K562 (cell line): ENCODE results near the gene CMBL. TPM values are rescaled to one million over a fixed set of nuclear protein-coding genes. Genes with fewer than 3 reads are reported as not detected.
A peak's percentile ranks its signal among the peaks of the same experiment; 100 is the strongest.

Experiments
- BRD9 ChIP-seq: fragments of 450-650 bp; IDR thresholded peaks from 2 replicates; pipeline ENCODE4 v1.6.1; 2018; ENCODE audit warnings: low read depth; ENCODE audit not compliant: partially characterized antibody
- CC2D1A ChIP-seq: fragments of 450-650 bp; IDR thresholded peaks from 2 replicates; pipeline ENCODE4 v1.6.1; 2017; ENCODE audit warnings: mild to moderate bottlenecking
- CHD1 ChIP-seq: fragments of 200-600 bp; sonication (generic); IDR thresholded peaks from one replicate; pipeline ENCODE4 v1.6.1; 2012; ENCODE audit warnings: mild to moderate bottlenecking, moderate library complexity, low read length, inconsistent platforms
- EHMT2 ChIP-seq: fragments of 450-650 bp; IDR thresholded peaks from 2 replicates; pipeline ENCODE4 v1.6.1; 2018; ENCODE audit warnings: antibody characterized with exemption
- FOXK1 ChIP-seq: sonication (generic); formaldehyde crosslinking; IDR thresholded peaks from 2 replicates; pipeline ENCODE4 v1.8.0; 2022; ENCODE audit warnings: missing genetic modification reagents, mild to moderate bottlenecking, borderline replicate concordance
- HNRNPUL1 ChIP-seq: fragments of 200-400 bp; formaldehyde crosslinking; IDR thresholded peaks from 2 replicates; pipeline ENCODE4 v1.6.1; 2017; ENCODE audit warnings: low read length
- MXI1 ChIP-seq: IDR thresholded peaks from 2 replicates; pipeline ENCODE4 v1.6.1; 2011; ENCODE audit warnings: low read depth, mild to moderate bottlenecking, improper control_type of control experiment, low read length
- PHF20 ChIP-seq: fragments of 450-650 bp; IDR thresholded peaks from 2 replicates; pipeline ENCODE4 v1.6.1; 2018; ENCODE audit not compliant: partially characterized antibody
- RBFOX2 ChIP-seq: fragments of 200-400 bp; formaldehyde crosslinking; IDR thresholded peaks from 2 replicates; pipeline ENCODE4 v1.6.1; 2017; ENCODE audit warnings: low read depth, mild to moderate bottlenecking, low read length, moderate library complexity
- TAF15 ChIP-seq: fragments of 200-400 bp; formaldehyde crosslinking; IDR thresholded peaks from 2 replicates; pipeline ENCODE4 v1.6.1; 2017; ENCODE audit warnings: mild to moderate bottlenecking, low read depth, low read length, moderate library complexity
- TCFL5 ChIP-seq: fragments of 250-450 bp; sonication (Bioruptor Pico); conservative IDR thresholded peaks from 2 replicates; pipeline ENCODE4 v1.6.1; 2021; ENCODE audit warnings: mild to moderate bottlenecking, moderate library complexity, matching md5 sums
- WHSC1 ChIP-seq: IDR thresholded peaks from one replicate; pipeline ENCODE4 v1.6.1; 2012; ENCODE audit warnings: low read length, control low read depth, inconsistent platforms
- ZBTB17 ChIP-seq: fragments of 450-650 bp; formaldehyde crosslinking; IDR thresholded peaks from 2 replicates; pipeline ENCODE4 v1.4.0; 2020; ENCODE audit warnings: mild to moderate bottlenecking
- ZEB2 ChIP-seq: fragments of 450-650 bp; IDR thresholded peaks from 2 replicates; pipeline ENCODE4 v1.6.1; 2016
- ZNF24 ChIP-seq: fragments of 450-650 bp; IDR thresholded peaks from 2 replicates; pipeline ENCODE4 v1.6.1; 2016
- ZNF444 ChIP-seq: fragments of 250-450 bp; sonication (Bioruptor Pico); IDR thresholded peaks from 2 replicates; pipeline ENCODE4 v1.4.0; 2020; ENCODE audit warnings: mild to moderate bottlenecking, moderate library complexity
- ZNF696 ChIP-seq: fragments of 250-450 bp; sonication (Bioruptor Pico); conservative IDR thresholded peaks from 2 replicates; pipeline ENCODE4 v1.4.0; 2020; ENCODE audit warnings: mild to moderate bottlenecking, moderate library complexity
- polyA plus RNA-seq, 8 experiments: library from polyadenylated mRNA; depleted of rRNA in 4 of 8; stranded (reverse) in 5 of 8; unstranded in 3 of 8; fragments of >200 nt; fragmentation: Nextera tagmentation in 2 of 8; fragmentation: Illumina TruSeq in 1 of 8; extraction: Ambion mirVana in 2 of 8; extraction: Trizol in 1 of 8; gene quantifications; 2 replicates each; pipeline versions ENCODE4 v1.2.1 to v1.2.3, GENCODE V29; 2011 to 2014; ENCODE audit warnings: inconsistent platforms in 1 of 8, missing spikeins in 1 of 8
- total RNA-seq, 7 experiments: library from RNA; depleted of rRNA in 6 of 7; stranded (reverse); fragments of >200 nt in 6 of 7; fragmentation: Illumina TruSeq in 2 of 7; extraction: Trizol in 2 of 7; gene quantifications; 2 replicates each; pipeline versions ENCODE4 v1.2.1 to v1.2.3, GENCODE V29; 2011 to 2021; ENCODE audit warnings: low replicate concordance in 1 of 7
- TF ChIP-seq, protein P1 (sequence below): IDR thresholded peaks from 2 replicates; pipeline ENCODE4 v1.6.1; 2012; ENCODE audit warnings: low read depth, low read length, improper control_type of control experiment, borderline replicate concordance
- TF ChIP-seq, protein P2 (sequence below): sonication (generic); formaldehyde crosslinking; IDR thresholded peaks from 2 replicates; pipeline ENCODE4 v1.8.0; 2022; ENCODE audit warnings: mild to moderate bottlenecking, missing genetic modification reagents, borderline replicate concordance
- TF ChIP-seq, protein P3 (sequence below): fragments of 450-650 bp; formaldehyde crosslinking; IDR thresholded peaks from 2 replicates; pipeline ENCODE4 v1.4.0; 2022; ENCODE audit warnings: missing genetic modification characterization
- TF ChIP-seq, protein P4 (sequence below): fragments of 450-650 bp; conservative IDR thresholded peaks from 2 replicates; pipeline ENCODE4 v1.6.1; 2016; ENCODE audit warnings: missing genetic modification characterization, low read depth, mild to moderate bottlenecking, missing compliant biosample characterization, moderate library complexity
- TF ChIP-seq, protein P5 (sequence below), 2 experiments: fragments of 450-650 bp; IDR thresholded peaks; 2 replicates each; pipeline ENCODE4 v1.6.1; 2016

CMBL gene
- total and polyA plus RNA-seq, 9 of the 15 experiments (the other 6 are each of a cell fraction or from before 2014, with no cell fraction given): 22.6 to 192 (median 71.1) TPM

DNA sequence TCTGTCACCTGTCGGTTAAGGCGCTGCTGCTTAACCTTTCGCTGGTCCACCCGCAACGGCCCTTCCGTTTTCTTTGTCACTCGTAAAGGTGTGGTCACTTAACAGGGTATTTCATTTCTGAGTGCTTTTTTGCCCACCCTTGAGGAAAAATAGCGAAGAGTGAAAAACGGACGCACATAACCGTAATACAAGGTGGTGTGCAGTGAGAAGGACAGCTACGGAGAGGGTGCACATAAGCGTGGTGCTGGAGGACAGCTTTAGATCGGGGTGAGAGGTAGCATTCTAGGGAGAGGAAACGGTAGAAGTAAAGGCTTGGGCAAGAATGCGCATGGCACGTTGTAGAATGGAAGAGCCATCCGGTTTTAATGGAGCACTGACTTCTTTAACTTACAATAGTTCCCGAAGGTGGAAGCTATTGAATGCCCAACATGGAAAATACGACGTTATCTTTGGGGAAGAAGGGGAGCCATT is 56.9 kb downstream of the CMBL start (continued):
- TF ChIP-seq, protein P1, sequence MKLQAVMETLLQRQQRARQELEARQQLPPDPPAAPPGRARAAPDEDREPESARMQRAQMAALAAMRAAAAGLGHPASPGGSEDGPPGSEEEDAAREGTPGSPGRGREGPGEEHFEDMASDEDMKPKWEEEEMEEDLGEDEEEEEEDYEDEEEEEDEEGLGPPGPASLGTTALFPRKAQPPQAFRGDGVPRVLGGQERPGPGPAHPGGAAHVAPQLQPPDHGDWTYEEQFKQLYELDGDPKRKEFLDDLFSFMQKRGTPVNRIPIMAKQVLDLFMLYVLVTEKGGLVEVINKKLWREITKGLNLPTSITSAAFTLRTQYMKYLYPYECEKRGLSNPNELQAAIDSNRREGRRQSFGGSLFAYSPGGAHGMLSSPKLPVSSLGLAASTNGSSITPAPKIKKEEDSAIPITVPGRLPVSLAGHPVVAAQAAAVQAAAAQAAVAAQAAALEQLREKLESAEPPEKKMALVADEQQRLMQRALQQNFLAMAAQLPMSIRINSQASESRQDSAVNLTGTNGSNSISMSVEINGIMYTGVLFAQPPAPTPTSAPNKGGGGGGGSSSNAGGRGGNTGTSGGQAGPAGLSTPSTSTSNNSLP: no peak
- TF ChIP-seq WHSC1 (no peak), EHMT2 (peak; percentile 50), TAF15 (no peak), FOXK1 (CRISPR knock-in tag) (peak; percentile 78; the same call in 1 of the 2 replicates), ZNF24 (no peak), TCFL5 (CRISPR knock-in tag) (no peak), ZNF696 (CRISPR knock-in tag) (no peak), PHF20 (no peak), CHD1 (peak; percentile 77), MXI1 (0 out of 2 replicates have a peak, but pooled peaks have one; percentile 25), BRD9 (no peak), HNRNPUL1 (no peak), ZEB2 (no peak), CC2D1A (0 out of 2 replicates have a peak, but pooled peaks have one; percentile 9), RBFOX2 (no peak), ZNF444 (no peak), ZBTB17 (0 out of 2 replicates have a peak, but pooled peaks have one; percentile 12)
- TF ChIP-seq, protein P2, sequence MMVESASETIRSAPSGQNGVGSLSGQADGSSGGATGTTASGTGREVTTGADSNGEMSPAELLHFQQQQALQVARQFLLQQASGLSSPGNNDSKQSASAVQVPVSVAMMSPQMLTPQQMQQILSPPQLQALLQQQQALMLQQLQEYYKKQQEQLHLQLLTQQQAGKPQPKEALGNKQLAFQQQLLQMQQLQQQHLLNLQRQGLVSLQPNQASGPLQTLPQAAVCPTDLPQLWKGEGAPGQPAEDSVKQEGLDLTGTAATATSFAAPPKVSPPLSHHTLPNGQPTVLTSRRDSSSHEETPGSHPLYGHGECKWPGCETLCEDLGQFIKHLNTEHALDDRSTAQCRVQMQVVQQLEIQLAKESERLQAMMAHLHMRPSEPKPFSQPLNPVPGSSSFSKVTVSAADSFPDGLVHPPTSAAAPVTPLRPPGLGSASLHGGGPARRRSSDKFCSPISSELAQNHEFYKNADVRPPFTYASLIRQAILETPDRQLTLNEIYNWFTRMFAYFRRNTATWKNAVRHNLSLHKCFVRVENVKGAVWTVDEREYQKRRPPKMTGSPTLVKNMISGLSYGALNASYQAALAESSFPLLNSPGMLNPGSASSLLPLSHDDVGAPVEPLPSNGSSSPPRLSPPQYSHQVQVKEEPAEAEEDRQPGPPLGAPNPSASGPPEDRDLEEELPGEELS: no peak
- TF ChIP-seq, protein P3, sequence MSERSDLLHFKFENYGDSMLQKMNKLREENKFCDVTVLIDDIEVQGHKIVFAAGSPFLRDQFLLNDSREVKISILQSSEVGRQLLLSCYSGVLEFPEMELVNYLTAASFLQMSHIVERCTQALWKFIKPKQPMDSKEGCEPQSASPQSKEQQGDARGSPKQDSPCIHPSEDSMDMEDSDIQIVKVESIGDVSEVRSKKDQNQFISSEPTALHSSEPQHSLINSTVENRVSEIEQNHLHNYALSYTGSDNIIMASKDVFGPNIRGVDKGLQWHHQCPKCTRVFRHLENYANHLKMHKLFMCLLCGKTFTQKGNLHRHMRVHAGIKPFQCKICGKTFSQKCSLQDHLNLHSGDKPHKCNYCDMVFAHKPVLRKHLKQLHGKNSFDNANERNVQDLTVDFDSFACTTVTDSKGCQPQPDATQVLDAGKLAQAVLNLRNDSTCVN: no peak
- TF ChIP-seq, protein P4, sequence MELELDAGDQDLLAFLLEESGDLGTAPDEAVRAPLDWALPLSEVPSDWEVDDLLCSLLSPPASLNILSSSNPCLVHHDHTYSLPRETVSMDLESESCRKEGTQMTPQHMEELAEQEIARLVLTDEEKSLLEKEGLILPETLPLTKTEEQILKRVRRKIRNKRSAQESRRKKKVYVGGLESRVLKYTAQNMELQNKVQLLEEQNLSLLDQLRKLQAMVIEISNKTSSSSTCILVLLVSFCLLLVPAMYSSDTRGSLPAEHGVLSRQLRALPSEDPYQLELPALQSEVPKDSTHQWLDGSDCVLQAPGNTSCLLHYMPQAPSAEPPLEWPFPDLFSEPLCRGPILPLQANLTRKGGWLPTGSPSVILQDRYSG (tag): no peak
- TF ChIP-seq, protein P5, sequence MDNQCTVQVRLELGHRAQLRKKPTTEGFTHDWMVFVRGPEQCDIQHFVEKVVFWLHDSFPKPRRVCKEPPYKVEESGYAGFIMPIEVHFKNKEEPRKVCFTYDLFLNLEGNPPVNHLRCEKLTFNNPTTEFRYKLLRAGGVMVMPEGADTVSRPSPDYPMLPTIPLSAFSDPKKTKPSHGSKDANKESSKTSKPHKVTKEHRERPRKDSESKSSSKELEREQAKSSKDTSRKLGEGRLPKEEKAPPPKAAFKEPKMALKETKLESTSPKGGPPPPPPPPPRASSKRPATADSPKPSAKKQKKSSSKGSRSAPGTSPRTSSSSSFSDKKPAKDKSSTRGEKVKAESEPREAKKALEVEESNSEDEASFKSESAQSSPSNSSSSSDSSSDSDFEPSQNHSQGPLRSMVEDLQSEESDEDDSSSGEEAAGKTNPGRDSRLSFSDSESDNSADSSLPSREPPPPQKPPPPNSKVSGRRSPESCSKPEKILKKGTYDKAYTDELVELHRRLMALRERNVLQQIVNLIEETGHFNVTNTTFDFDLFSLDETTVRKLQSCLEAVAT (IDR thresholded peaks at IDR 0.05): peak in 1 of 2 experiments; percentile 48; a peak in 2 of 4 replicates
